Caco-2 (cell line): ENCODE measurements around the gene DHRSX. TPM values are rescaled to one million over a fixed set of nuclear protein-coding genes. Genes with fewer than 3 reads are reported as not detected.

Source experiments
- BruUV-seq: library from RNA; stranded (reverse); fragments of 400-500 nt; replicated peaks from 2 replicates; lab custom pipeline; 2021; lab: Mats Ljungman, UMichigan
- CTCF ChIA-PET: fragments of 300-600 bp; sonication (Branson Sonifier 250); formaldehyde crosslinking; loops from one replicate; lab custom pipeline; 2022; ENCODE audit warnings: antibody characterized with exemption; lab: Charles Lee
- POLR2A ChIA-PET: fragments of 300-600 bp; sonication (Branson Sonifier 250); formaldehyde crosslinking; loops from one replicate; lab custom pipeline; 2022; ENCODE audit warnings: antibody characterized with exemption; lab: Charles Lee
- DNase-seq, 2 experiments: peaks; one replicate each; pipeline versions ENCODE4 v3.0.0 to v3.0.0-alpha.2; 2020 to 2022
- H3K27me3 ChIP-seq: replicated peaks from 2 replicates; pipeline ENCODE4 v1.6.0; 2011; ENCODE audit warnings: low read length; ENCODE audit not compliant: control insufficient read depth, insufficient read depth
- H3K36me3 ChIP-seq: 2 replicates; pipeline ENCODE4 v1.5.1; 2011; ENCODE audit warnings: low read length; ENCODE audit not compliant: control insufficient read depth, insufficient read depth
- H3K4me1 ChIP-seq: fragments of 250-450 bp; sonication (Bioruptor Pico); 2 replicates; pipeline ENCODE4 v1.5.1; 2020; ENCODE audit warnings: mild to moderate bottlenecking
- H3K4me3 ChIP-seq: 2 replicates; pipeline ENCODE4 v1.5.1; 2011; ENCODE audit warnings: low read depth, mild to moderate bottlenecking, control low read depth, low read length
- H3K9me3 ChIP-seq: fragments of 250-450 bp; sonication (Bioruptor Pico); 2 replicates; pipeline ENCODE4 v1.5.1; 2020; ENCODE audit warnings: mild to moderate bottlenecking, moderate library complexity
- H3K27ac Mint-ChIP-seq: one replicate; pipeline ENCODE4 v1.8.0; 2022; ENCODE audit warnings: mixed read lengths; ENCODE audit not compliant: unreplicated experiment
- H3K27me3 Mint-ChIP-seq: one replicate; pipeline ENCODE4 v1.8.0; 2022; ENCODE audit warnings: mixed read lengths; ENCODE audit not compliant: insufficient read depth, unreplicated experiment
- H3K36me3 Mint-ChIP-seq: one replicate; pipeline ENCODE4 v1.8.0; 2022; ENCODE audit warnings: mild to moderate bottlenecking, mixed read lengths; ENCODE audit not compliant: insufficient read depth, unreplicated experiment
- H3K4me1 Mint-ChIP-seq: one replicate; pipeline ENCODE4 v1.8.0; 2022; ENCODE audit warnings: low read depth, mixed read lengths; ENCODE audit not compliant: unreplicated experiment
- H3K4me3 Mint-ChIP-seq: one replicate; pipeline ENCODE4 v1.8.0; 2022; ENCODE audit warnings: mild to moderate bottlenecking, moderate library complexity, mixed read lengths; ENCODE audit not compliant: unreplicated experiment
- H3K9me3 Mint-ChIP-seq: one replicate; pipeline ENCODE4 v1.8.0; 2022; ENCODE audit warnings: mixed read lengths; ENCODE audit not compliant: unreplicated experiment
- CTCF ChIP-seq, 2 experiments: fragments of 200-600 bp in 1 of 2; IDR thresholded peaks; 1 replicate in 1 of 2; 2 replicates in 1 of 2; pipeline versions ENCODE4 v1.5.1 to v1.8.0; 2011 to 2022; ENCODE audit warnings: antibody characterized with exemption in 1 of 2, control low read depth in 1 of 2, inconsistent platforms in 1 of 2, low read depth in 1 of 2, low read length in 1 of 2, mild to moderate bottlenecking in 1 of 2, moderate library complexity in 1 of 2; ENCODE audit not compliant: insufficient read depth in 1 of 2, severe bottlenecking in 1 of 2, unreplicated experiment in 1 of 2
- intact Hi-C: fragments of 100-400 bp; cut with micrococcal nuclease; formaldehyde crosslinking; loops from one replicate; pipeline ENCODE4 v1.10.0; 2022; ENCODE audit not compliant: unreplicated experiment
- total RNA-seq: library from RNA; stranded (reverse); gene quantifications from 2 replicates; pipeline ENCODE4 v1.2.3, GENCODE V29; 2022

DHRSX gene
- total RNA-seq, 1 experiment from 2014 or later, result 64.1 TPM

- BruUV-seq, result no TSS peak
- H3K9me3 ChIP-seq, result peaks cover 14% of the 10 kb centered on the region
- H3K36me3 ChIP-seq, result no peaks in the 10 kb centered on the region
- Mint-ChIP-seq H3K9me3 (no peaks in the 10 kb centered on the region), H3K4me1 (no peaks in the 10 kb centered on the region), H3K27ac (no peak overlapping the region), H3K27me3 (no peaks in the 10 kb centered on the region), H3K36me3 (no peaks in the 10 kb centered on the region), H3K4me3 (no peak overlapping the region)
- H3K27me3 ChIP-seq, result no peaks in the 10 kb centered on the region
- no peak overlapping the region for H3K4me3 ChIP-seq
- no peak for DNase-seq
- no peak for TF ChIP-seq CTCF (IDR thresholded peaks at IDR 0.05; ENCODE audit: insufficient read depth in 1 of 2, low read depth in 1 of 2, low read length in 1 of 2, severe bottlenecking in 1 of 2, unreplicated experiment in 1 of 2)
- ChIA-PET CTCF (no interaction called here), POLR2A (no interaction called here)
- H3K4me1 ChIP-seq, result no peaks in the 10 kb centered on the region
- intact Hi-C loops, result no loop called here
These were observed 317.5 kb downstream of the DHRSX start for GRCh38 chrX:2183193-2183725.

GRCh38 chrX:2177541-2177940 lies 323.2 kb downstream of the DHRSX start:
- H3K36me3 Mint-ChIP-seq, result no peaks in the 10 kb centered on the region
- Histone ChIP-seq H3K4me1 (no peaks in the 10 kb centered on the region), H3K27me3 (no peaks in the 10 kb centered on the region), H3K9me3 (peaks cover 10% of the 10 kb centered on the region), H3K4me3 (no peak overlapping the region), H3K36me3 (no peaks in the 10 kb centered on the region)
- H3K27me3 Mint-ChIP-seq, result no peaks in the 10 kb centered on the region
- peaks cover 8% of the 10 kb centered on the region for H3K9me3 Mint-ChIP-seq
- no peak overlapping the region for H3K4me3 Mint-ChIP-seq
- no peak for TF ChIP-seq CTCF (IDR thresholded peaks at IDR 0.05; ENCODE audit: insufficient read depth in 1 of 2, low read depth in 1 of 2, low read length in 1 of 2, severe bottlenecking in 1 of 2, unreplicated experiment in 1 of 2)
- no TSS peak for BruUV-seq
- no peaks in the 10 kb centered on the region for H3K4me1 Mint-ChIP-seq
- intact Hi-C loops, result no loop called here
- POLR2A ChIA-PET, result no interaction called here
- CTCF ChIA-PET, result no interaction called here
- no peak for DNase-seq
- H3K27ac Mint-ChIP-seq, result no peak overlapping the region

GRCh38 chrX:2176733-2177132 lies 324.0 kb downstream of the DHRSX start:
- peaks cover 10% of the 10 kb centered on the region for H3K9me3 ChIP-seq
- TF ChIP-seq CTCF (IDR thresholded peaks at IDR 0.05; ENCODE audit: insufficient read depth in 1 of 2, low read depth in 1 of 2, low read length in 1 of 2, severe bottlenecking in 1 of 2, unreplicated experiment in 1 of 2), result no peak
- no peaks in the 10 kb centered on the region for H3K27me3 Mint-ChIP-seq
- POLR2A ChIA-PET, result no interaction called here
- CTCF ChIA-PET, result no interaction called here
- peaks cover 8% of the 10 kb centered on the region for H3K9me3 Mint-ChIP-seq
- no peaks in the 10 kb centered on the region for H3K36me3 Mint-ChIP-seq
- no peak for DNase-seq
- H3K4me3 Mint-ChIP-seq, result no peak overlapping the region
- H3K27ac Mint-ChIP-seq, result no peak overlapping the region
- H3K27me3 ChIP-seq, result no peaks in the 10 kb centered on the region
- intact Hi-C loops, result no loop called here
- no peak overlapping the region for H3K4me3 ChIP-seq
- H3K36me3 ChIP-seq, result no peaks in the 10 kb centered on the region
- no peaks in the 10 kb centered on the region for H3K4me1 Mint-ChIP-seq
- no TSS peak for BruUV-seq
- H3K4me1 ChIP-seq, result no peaks in the 10 kb centered on the region
